B cell (primary cell): ENCODE measurements around the gene BAHCC1. TPM values are rescaled to one million over a fixed set of nuclear protein-coding genes. Genes with fewer than 3 reads are reported as not detected.

Experiments
- ATAC-seq: fragments of 200-7000 bp; cut with Tn5 transposase; one replicate; pipeline ENCODE4 v1.10.0; 2021; ENCODE audit warnings: low read depth, mild to moderate bottlenecking, moderate number of reproducible peaks, moderate library complexity
- CTCF ChIA-PET: fragments of 350-600 bp; sonication (Branson Sonifier 250); formaldehyde crosslinking; loops from one replicate; lab custom pipeline; 2021; ENCODE audit warnings: antibody characterized with exemption, inconsistent platforms; lab: Charles Lee
- POLR2A ChIA-PET: fragments of 350-600 bp; sonication (Branson Sonifier 250); formaldehyde crosslinking; loops from one replicate; lab custom pipeline; 2021; ENCODE audit warnings: antibody characterized with exemption; lab: Charles Lee
- DNase-seq: peaks from one replicate; pipeline ENCODE4 v3.0.0; 2013
- H2AFZ ChIP-seq: 2 replicates; pipeline ENCODE4 v1.6.1; 2012; ENCODE audit warnings: mild to moderate bottlenecking, low read depth, low read length; ENCODE audit not compliant: insufficient read depth, poor library complexity, severe bottlenecking
- H3K27ac ChIP-seq, 2 donors: 1 replicate in 1 of 2; 2 replicates in 1 of 2; pipeline ENCODE4 v1.5.1; 2012 to 2013; ENCODE audit warnings: low read length in 2 of 2, mild to moderate bottlenecking in 2 of 2, moderate library complexity in 1 of 2
- H3K27me3 ChIP-seq, 4 experiments: fragments of 200-600 bp in 1 of 4; sonication (generic) in 1 of 4; replicated peaks in 1 of 4; 1 replicate in 2 of 4; 2 replicates in 2 of 4; pipeline versions ENCODE4 v1.6.1 to v1.7.0; 2013 to 2016; ENCODE audit warnings: low read length in 3 of 4, mild to moderate bottlenecking in 2 of 4, mixed read lengths in 1 of 4, moderate library complexity in 1 of 4; ENCODE audit not compliant: insufficient read depth in 4 of 4, control insufficient read depth in 3 of 4; ENCODE audit errors: control extremely low read depth in 1 of 4
- H3K36me3 ChIP-seq, 2 experiments: replicated peaks in 1 of 2; 1 replicate in 1 of 2; 2 replicates in 1 of 2; pipeline versions ENCODE4 v1.6.1 to v1.7.1; 2013; ENCODE audit warnings: low read length in 1 of 2; ENCODE audit not compliant: insufficient read depth in 2 of 2, control insufficient read depth in 1 of 2; ENCODE audit errors: control extremely low read depth in 1 of 2, extremely low read depth in 1 of 2
- H3K4me1 ChIP-seq, 2 donors: fragments of 200-600 bp in 1 of 2; sonication (generic) in 1 of 2; 1 replicate in 1 of 2; 2 replicates in 1 of 2; pipeline versions ENCODE4 v1.5.1 to v1.6.1; 2013 to 2017; ENCODE audit warnings: low read length in 2 of 2; ENCODE audit not compliant: control insufficient read depth in 2 of 2, insufficient read depth in 2 of 2
- H3K4me2 ChIP-seq: replicated peaks from 2 replicates; pipeline ENCODE3; 2012; ENCODE audit warnings: mild to moderate bottlenecking, low read depth, low read length; ENCODE audit not compliant: poor library complexity, severe bottlenecking
- H3K4me3 ChIP-seq, 5 experiments: fragments of 200-600 bp in 1 of 5; sonication (generic) in 1 of 5; 1 replicate in 3 of 5; 2 replicates in 2 of 5; pipeline versions ENCODE4 v1.5.1 to v1.7.0; 2011 to 2016; ENCODE audit warnings: low read length in 4 of 5, mild to moderate bottlenecking in 4 of 5, low read depth in 2 of 5, control low read depth in 1 of 5, moderate library complexity in 1 of 5; ENCODE audit not compliant: insufficient read depth in 1 of 5; ENCODE audit errors: control extremely low read depth in 1 of 5, extremely low read depth in 1 of 5
- H3K79me2 ChIP-seq: fragments of 200-600 bp; sonication (generic); one replicate; pipeline ENCODE4 v1.6.0; 2016; ENCODE audit warnings: low read length; ENCODE audit not compliant: control insufficient read depth, insufficient read depth
- H3K9ac ChIP-seq: fragments of 200-600 bp; sonication (generic); 2 replicates; pipeline ENCODE4 v1.6.1; 2017; ENCODE audit warnings: mild to moderate bottlenecking, low read length, moderate library complexity
- H3K9me3 ChIP-seq, 3 donors: one replicate each; pipeline versions ENCODE4 v1.6.1 to v1.7.1; 2013; ENCODE audit warnings: low read length in 2 of 3; ENCODE audit not compliant: control insufficient read depth in 2 of 3, insufficient read depth in 1 of 3; ENCODE audit errors: control extremely low read depth in 1 of 3
- H4K20me1 ChIP-seq: 2 replicates; pipeline ENCODE4 v1.6.0; 2012; ENCODE audit warnings: mild to moderate bottlenecking, low read length; ENCODE audit not compliant: insufficient read depth, control insufficient read depth, poor library complexity, severe bottlenecking
- H3K27ac Mint-ChIP-seq: one replicate; pipeline ENCODE4 v1.8.0; 2021; ENCODE audit warnings: mixed read lengths
- H3K27me3 Mint-ChIP-seq: one replicate; pipeline ENCODE4 v1.8.0; 2021; ENCODE audit warnings: mixed read lengths
- H3K4me1 Mint-ChIP-seq: one replicate; pipeline ENCODE4 v1.8.0; 2021; ENCODE audit warnings: mixed read lengths
- H3K4me3 Mint-ChIP-seq: one replicate; pipeline ENCODE4 v1.8.0; 2021; ENCODE audit warnings: mixed read lengths
- H3K9me3 Mint-ChIP-seq: one replicate; pipeline ENCODE4 v1.8.0; 2022; ENCODE audit warnings: mixed read lengths; ENCODE audit not compliant: insufficient read depth
- EZH2 ChIP-seq: IDR thresholded peaks from 2 replicates; pipeline ENCODE4 v1.6.1; 2012; ENCODE audit warnings: borderline replicate concordance, low read depth, mild to moderate bottlenecking, moderate library complexity, low read length; ENCODE audit not compliant: insufficient read depth, poor library complexity, severe bottlenecking
- WGBS: methylation state at CpG from one replicate; pipeline ENCODE4 v1.1.5; 2013; ENCODE audit warnings: missing lambda C conversion rate; ENCODE audit not compliant: insufficient coverage; 5-methylcytosine and 5-hydroxymethylcytosine counted together
- intact Hi-C: fragments of 100-400 bp; cut with micrococcal nuclease; formaldehyde crosslinking; loops from one replicate; pipeline ENCODE4 v1.10.0; 2022
- polyA plus RNA-seq: library from polyadenylated mRNA; depleted of rRNA; stranded (reverse); fragments of >200 nt; gene quantifications from 2 replicates; pipeline ENCODE4 v1.2.3, GENCODE V29; 2012
- total RNA-seq, 2 donors: library from RNA; stranded (reverse); fragments of 120-200 nt in 1 of 2; gene quantifications; 1 replicate in 1 of 2; 2 replicates in 1 of 2; pipeline versions ENCODE4 v1.2.3 to v1.2.4, GENCODE V29; 2013 to 2022
- TF ChIP-seq, protein P1 (sequence below): fragments of 200-600 bp; IDR thresholded peaks from one replicate; pipeline ENCODE4 v1.8.0; 2022; ENCODE audit warnings: antibody characterized with exemption, mild to moderate bottlenecking

Gene BAHCC1
- total and polyA plus RNA-seq, 2 donors (not counting 1 experiment from before 2014, with no cell fraction given), result 0.12 to 0.48 TPM

DNA sequence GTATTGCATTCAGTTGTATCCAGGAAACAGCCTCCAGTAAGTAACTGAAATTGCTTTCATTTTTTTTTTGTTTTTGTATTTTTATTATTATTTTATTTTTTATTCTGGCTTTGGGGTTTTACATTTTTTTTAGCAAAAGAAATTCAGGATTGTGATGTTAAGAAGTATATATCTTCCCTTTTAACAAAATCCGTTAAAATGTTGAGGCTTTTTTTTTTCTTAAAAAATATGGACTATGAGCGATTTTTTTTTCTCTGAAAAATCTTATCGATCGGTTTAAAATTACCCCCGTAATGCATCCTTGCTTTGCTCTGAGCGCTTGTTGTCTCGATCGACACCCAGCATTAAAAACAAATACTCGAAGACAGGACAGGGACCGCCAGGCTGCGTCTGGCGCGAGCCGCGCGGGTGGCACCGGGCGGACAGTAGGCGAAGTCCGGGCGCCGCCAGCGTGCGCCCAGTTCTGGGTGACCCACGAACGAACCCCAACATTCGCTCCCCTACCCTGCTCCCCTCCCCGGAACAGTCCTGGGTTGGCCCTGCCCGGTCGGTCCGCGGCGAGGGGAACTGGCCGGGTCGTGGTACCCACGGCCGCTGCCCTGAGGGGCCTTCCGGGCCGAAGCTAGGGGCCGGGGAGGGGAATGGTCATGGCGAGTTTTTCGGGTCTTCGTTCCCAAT lies 482 bp downstream of the BAHCC1 start:
- Histone ChIP-seq H2AFZ (peak overlapping the region; percentile 38), H3K4me1 (peaks cover 65 to 72% of the 10 kb centered on the region in 2 donors), H3K27me3 (peaks cover 0 to 87% (median 60%) of the 10 kb centered on the region in 4 experiments), H3K27ac (no peak overlapping the region), H3K9ac (peak overlapping the region; percentile 54), H4K20me1 (peaks cover 54% of the 10 kb centered on the region), H3K4me3 (peak overlapping the region in 4 of 5 experiments; percentile 17 to 57 (median 36)), H3K9me3 (peaks cover 0 to 62% (median 4%) of the 10 kb centered on the region in 3 donors), H3K79me2 (peaks cover 3% of the 10 kb centered on the region), H3K36me3 (no peaks in the 10 kb centered on the region), H3K4me2 (peak overlapping the region; percentile 82)
- TF ChIP-seq, protein P1, sequence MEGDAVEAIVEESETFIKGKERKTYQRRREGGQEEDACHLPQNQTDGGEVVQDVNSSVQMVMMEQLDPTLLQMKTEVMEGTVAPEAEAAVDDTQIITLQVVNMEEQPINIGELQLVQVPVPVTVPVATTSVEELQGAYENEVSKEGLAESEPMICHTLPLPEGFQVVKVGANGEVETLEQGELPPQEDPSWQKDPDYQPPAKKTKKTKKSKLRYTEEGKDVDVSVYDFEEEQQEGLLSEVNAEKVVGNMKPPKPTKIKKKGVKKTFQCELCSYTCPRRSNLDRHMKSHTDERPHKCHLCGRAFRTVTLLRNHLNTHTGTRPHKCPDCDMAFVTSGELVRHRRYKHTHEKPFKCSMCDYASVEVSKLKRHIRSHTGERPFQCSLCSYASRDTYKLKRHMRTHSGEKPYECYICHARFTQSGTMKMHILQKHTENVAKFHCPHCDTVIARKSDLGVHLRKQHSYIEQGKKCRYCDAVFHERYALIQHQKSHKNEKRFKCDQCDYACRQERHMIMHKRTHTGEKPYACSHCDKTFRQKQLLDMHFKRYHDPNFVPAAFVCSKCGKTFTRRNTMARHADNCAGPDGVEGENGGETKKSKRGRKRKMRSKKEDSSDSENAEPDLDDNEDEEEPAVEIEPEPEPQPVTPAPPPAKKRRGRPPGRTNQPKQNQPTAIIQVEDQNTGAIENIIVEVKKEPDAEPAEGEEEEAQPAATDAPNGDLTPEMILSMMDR, result no peak
- no peak for TF ChIP-seq EZH2
- Mint-ChIP-seq H3K27me3 (peaks cover 46% of the 10 kb centered on the region), H3K27ac (peak overlapping the region; percentile 32), H3K4me3 (peak overlapping the region; percentile 76), H3K4me1 (peaks cover 32% of the 10 kb centered on the region), H3K9me3 (no peaks in the 10 kb centered on the region)
- ATAC-seq (no peak), DNase-seq (peak; percentile 43)
- intact Hi-C loops, result loop anchor here (1.0 to 5.0 kb wide), 3 partner anchors 89 to 1598 kb away; partner anchors contain the start of gene CBX8
- 5% methylated on average over 39 of the region's 43 CpGs for WGBS
- ChIA-PET CTCF (interaction anchor here (0.9 to 2.8 kb wide), 3 partner anchors 88 to 115 kb away, joined by 4 to 12 read pairs (median 5); no protein-coding TSS in a partner anchor), POLR2A (interaction anchor here (0.7 to 1.3 kb wide), 2 partner anchors 117 to 1387 kb away, joined by 4 to 7 read pairs; partner anchors contain the start of gene ACTG1)
